ENCODE results near the gene MIEN1. TPM values are rescaled to one million over a fixed set of nuclear protein-coding genes. Genes with fewer than 3 reads are reported as not detected.
A peak's percentile ranks its signal among the peaks of the same experiment; 100 is the strongest.

The MIEN1 gene
- total RNA-seq, 1 donor from 2014 or later, result 46.4 TPM

DNA sequence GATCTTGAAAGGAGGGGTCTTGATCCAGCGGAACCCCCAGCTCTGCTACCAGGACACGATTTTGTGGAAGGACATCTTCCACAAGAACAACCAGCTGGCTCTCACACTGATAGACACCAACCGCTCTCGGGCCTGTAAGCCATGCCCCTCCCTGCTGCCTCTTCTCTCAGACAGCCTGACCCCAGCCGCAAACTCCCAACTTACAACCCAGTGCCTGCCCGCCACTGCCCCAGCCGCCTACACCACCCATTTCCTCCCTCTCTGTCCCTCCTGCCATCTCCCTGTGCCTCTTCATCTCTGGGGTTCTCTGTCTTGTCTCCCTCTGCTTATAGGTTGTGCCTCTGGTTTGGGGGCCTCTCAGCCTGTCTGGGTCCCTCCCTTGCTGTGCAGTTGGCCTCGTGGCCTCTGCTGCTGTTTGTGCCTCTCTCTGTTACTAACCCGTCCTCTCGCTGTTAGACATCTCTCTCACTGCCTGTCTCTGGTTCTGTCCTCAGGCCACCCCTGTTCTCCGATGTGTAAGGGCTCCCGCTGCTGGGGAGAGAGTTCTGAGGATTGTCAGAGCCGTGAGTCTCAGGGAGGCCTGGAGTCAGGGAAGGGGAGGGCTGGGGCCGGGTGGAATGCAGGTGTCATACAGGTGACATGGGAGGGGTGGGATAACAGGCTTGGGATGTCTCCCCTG lies 20.9 kb downstream of the MIEN1 start:
- intact Hi-C loops (cut with DNase I), result no loop called here
- no peak for ATAC-seq
- DNase-seq, result no peak
- peaks cover 74% of the 10 kb centered on the region for H3K36me3 ChIP-seq
- no peak overlapping the region for H3K27ac ChIP-seq
- H3K27me3 ChIP-seq (ENCODE audit: low read depth), result no peaks in the 10 kb centered on the region
- no peaks in the 10 kb centered on the region for H3K9me3 ChIP-seq
- TF ChIP-seq, protein P1, sequence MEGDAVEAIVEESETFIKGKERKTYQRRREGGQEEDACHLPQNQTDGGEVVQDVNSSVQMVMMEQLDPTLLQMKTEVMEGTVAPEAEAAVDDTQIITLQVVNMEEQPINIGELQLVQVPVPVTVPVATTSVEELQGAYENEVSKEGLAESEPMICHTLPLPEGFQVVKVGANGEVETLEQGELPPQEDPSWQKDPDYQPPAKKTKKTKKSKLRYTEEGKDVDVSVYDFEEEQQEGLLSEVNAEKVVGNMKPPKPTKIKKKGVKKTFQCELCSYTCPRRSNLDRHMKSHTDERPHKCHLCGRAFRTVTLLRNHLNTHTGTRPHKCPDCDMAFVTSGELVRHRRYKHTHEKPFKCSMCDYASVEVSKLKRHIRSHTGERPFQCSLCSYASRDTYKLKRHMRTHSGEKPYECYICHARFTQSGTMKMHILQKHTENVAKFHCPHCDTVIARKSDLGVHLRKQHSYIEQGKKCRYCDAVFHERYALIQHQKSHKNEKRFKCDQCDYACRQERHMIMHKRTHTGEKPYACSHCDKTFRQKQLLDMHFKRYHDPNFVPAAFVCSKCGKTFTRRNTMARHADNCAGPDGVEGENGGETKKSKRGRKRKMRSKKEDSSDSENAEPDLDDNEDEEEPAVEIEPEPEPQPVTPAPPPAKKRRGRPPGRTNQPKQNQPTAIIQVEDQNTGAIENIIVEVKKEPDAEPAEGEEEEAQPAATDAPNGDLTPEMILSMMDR (IDR thresholded peaks at IDR 0.05), result no peak
- H3K4me1 ChIP-seq, result peaks cover 28% of the 10 kb centered on the region
- no peak overlapping the region for H3K4me3 ChIP-seq

DNA sequence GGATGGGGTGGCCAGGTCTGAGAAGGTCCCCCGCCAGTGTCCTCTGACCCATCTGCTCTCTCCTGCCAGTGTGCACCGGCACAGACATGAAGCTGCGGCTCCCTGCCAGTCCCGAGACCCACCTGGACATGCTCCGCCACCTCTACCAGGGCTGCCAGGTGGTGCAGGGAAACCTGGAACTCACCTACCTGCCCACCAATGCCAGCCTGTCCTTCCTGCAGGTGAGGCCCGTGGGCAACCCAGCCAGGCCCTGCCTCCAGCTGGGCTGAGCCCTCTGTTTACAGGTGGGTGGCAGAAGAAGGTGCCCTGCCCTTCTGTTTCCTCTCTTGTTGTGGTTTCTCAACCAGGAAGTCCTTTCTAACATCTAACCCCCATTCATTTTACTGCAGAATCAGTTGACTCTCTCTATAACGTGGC lies 23.4 kb downstream of the MIEN1 start:
- Histone ChIP-seq H3K27ac (peak overlapping the region; percentile 76), H3K4me1 (peaks cover 53% of the 10 kb centered on the region), H3K9me3 (no peaks in the 10 kb centered on the region), H3K4me3 (no peak overlapping the region), H3K27me3 (ENCODE audit: low read depth) (no peaks in the 10 kb centered on the region), H3K36me3 (peaks cover 52% of the 10 kb centered on the region)
- ATAC-seq, result no peak
- intact Hi-C loops (cut with DNase I), result no loop called here
- TF ChIP-seq, protein P1 (IDR thresholded peaks at IDR 0.05), result no peak
- no peak for DNase-seq

DNA sequence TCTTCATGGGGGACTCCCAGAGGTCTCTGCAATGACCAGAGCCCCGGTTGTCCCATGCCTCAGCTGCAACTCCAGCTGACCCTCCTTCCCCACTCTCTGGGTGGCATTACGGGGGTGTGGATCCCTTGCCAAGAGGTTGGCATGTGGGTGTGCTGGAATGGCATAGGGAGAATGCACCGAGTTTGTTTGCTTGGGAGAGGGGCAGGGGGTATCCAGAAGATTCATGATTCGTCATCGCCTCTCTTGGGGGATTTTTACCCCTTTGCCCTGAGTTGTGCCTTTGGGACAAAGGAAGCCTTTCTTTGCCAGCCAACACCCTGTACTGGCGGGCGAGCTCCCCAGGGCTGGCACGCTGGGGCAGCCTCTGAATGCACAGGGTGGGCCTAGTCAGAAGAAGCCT lies 23.9 kb downstream of the MIEN1 start:
- H3K4me3 ChIP-seq, result no peak overlapping the region
- H3K9me3 ChIP-seq, result no peaks in the 10 kb centered on the region
- ATAC-seq (no peak), DNase-seq (no peak)
- peaks cover 46% of the 10 kb centered on the region for H3K36me3 ChIP-seq
- no peaks in the 10 kb centered on the region for H3K27me3 ChIP-seq (ENCODE audit: low read depth)
- TF ChIP-seq, protein P1 (IDR thresholded peaks at IDR 0.05), result no peak
- H3K27ac ChIP-seq, result peak overlapping the region; percentile 76
- peaks cover 58% of the 10 kb centered on the region for H3K4me1 ChIP-seq
- intact Hi-C loops (cut with DNase I), result no loop called here

DNA sequence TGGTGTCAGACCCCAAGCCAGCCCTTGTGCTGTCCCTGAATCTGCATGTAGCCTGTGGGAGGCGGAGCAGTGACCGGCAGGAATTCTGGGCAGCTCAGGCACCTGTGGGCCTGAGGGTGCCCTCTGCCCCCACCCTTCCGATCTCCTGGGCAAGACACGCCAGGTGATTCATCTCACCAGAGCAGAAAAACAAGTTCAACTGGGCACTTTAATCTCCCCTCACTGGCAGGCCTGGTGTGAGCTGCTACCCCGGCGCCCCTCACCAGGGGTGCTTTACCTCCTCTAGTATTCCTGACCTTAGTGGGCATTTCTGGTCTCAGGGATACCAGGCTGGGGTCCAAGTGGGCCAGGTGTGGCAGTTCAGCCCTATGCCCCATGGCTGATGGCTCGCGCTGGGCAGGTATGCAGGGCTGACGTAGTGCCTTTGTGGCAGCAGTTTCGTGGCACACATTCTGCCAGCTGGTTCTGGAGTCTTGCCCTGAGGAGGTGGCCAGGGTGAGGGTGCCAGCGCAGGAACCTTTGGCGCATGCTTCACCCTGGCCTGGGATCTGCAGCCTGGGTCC lies 24.5 kb downstream of the MIEN1 start:
- H3K27ac ChIP-seq, result peak overlapping the region; percentile 76
- intact Hi-C loops (cut with DNase I), result no loop called here

DNA sequence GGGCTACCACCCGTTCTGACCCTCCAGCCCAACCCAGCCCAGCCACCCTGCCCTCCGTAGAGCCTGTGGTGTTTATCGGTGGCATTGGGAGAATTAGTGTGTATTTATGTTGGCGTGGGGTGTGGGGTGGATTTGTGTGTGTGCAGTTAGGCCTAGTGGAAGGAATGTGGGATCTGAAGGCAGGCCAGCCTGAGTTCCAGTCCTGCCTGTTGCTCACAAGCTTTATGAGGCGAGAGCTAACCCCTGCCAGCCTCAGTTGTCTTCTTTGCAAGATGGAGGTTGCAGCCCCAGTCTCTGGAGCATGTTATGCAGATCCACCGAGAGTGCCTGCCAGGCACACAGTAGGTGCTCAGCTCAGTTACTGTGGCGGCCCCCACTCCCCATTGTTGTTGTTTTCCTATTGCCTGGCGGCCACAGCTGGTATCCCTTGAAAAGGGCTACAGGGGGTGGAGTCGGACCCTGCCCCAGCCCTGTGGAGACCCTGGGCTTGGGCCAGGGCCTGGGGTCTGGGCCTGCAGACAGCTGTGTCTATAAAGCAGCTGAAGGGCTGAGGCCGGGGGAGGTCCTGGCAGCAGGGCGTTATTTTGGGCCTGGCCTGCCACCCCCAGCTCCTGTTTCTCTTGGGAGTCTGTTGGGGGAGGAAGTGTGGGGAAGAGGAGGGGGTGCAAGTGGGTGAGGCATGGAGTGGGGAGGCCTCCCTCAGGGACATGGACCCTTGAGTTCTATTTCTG lies 25.3 kb downstream of the MIEN1 start:
- Histone ChIP-seq H3K36me3 (peaks cover 32% of the 10 kb centered on the region), H3K4me3 (no peak overlapping the region), H3K27ac (peak overlapping the region; percentile 76), H3K27me3 (ENCODE audit: low read depth) (peaks cover 5% of the 10 kb centered on the region), H3K9me3 (no peaks in the 10 kb centered on the region), H3K4me1 (peaks cover 62% of the 10 kb centered on the region)
- no peak for DNase-seq
- TF ChIP-seq, protein P1 (IDR thresholded peaks at IDR 0.05), result peak; percentile 23
- peak; percentile 21 to 28 for ATAC-seq
- intact Hi-C loops (cut with DNase I), result no loop called here

More for the DNA sequence above, 24.5 kb downstream of the MIEN1 start:
- DNase-seq (peak; percentile 86), ATAC-seq (peak; percentile 90)
- H3K4me3 ChIP-seq, result peak overlapping the region; percentile 27
- H3K9me3 ChIP-seq, result no peaks in the 10 kb centered on the region
- no peaks in the 10 kb centered on the region for H3K27me3 ChIP-seq (ENCODE audit: low read depth)
- peaks cover 41% of the 10 kb centered on the region for H3K36me3 ChIP-seq
- H3K4me1 ChIP-seq, result peaks cover 62% of the 10 kb centered on the region
- TF ChIP-seq, protein P1 (IDR thresholded peaks at IDR 0.05), result no peak

Data from lower lobe of right lung (tissue), 2 donors.